ENCODE data around the gene CNGA3.
"Not testable (repeated sequence)": the region's sequence is repeated elsewhere in the genome, so short reads cannot be mapped to it uniquely, and the experiment has no call there.

CNGA3 gene

GRCh38 chr2:98346311-98347236 is at the start of gene CNGA3:
Gene CNGA3 (plus strand): TSS chr2:98346456. CDS start chr2:98369976, 23,520 bp downstream.
- H3K4me1 ChIP-seq (ENCODE audit: control insufficient read depth, insufficient read depth, low read length) = peaks cover 5% of the 10 kb centered on the region
- H3K36me3 ChIP-seq (ENCODE audit: control insufficient read depth, insufficient read depth, low read length) = no peaks in the 10 kb centered on the region
- peaks cover 47% of the 10 kb centered on the region for H3K27me3 ChIP-seq (ENCODE audit: control insufficient read depth, insufficient read depth, low read length)
- H3K9ac ChIP-seq (ENCODE audit: low read length) = no peak within 1 kb of the TSS
- H3K9me3 ChIP-seq (ENCODE audit: control insufficient read depth, low read length) = no peaks in the 10 kb centered on the region
- H3K4me3 ChIP-seq (ENCODE audit: low read length) = peak within 1 kb of the TSS; percentile 5

DNA sequence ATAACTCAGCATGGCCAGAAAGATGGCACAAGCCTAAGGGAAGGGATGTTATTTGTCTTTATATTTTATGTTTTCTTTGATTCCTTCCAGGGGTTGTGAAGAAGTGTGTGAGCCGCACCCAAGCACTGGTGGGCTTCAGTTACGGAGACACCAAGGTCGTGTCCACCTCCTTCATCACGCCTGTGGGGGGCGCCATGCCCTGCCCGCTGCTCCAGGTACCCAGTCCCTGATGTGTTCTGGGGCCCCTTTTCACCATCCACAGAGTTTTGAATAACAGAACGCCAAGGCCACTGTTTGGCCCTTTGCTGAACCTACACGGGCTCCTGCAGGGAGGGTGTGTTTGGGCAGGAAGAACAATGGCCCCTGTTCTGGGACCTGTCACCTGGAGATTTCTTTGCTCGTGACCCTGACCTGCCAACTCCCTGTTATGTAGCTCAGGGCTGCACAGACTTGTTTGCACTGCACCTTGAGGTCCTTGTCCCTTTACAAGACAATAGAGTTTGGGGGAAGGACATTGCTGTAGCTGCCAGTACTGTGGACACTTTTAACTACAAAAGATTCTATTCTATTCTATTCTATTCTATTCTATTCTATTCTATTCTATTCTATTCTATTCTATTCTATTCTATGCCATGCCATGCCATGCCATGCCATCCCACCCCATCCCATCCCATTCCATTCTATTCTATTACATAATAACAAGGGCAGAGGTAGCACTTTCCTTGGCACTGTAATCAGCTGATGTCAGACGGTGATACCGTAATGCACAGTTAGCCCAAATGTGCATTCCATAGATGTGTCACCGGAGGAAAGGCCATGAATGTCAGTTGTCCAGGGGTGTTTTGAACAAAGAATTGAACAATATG is 48.2 kb upstream of the CNGA3 start:
- H3K27me3 ChIP-seq (ENCODE audit: control insufficient read depth, insufficient read depth, low read length) = no peaks in the 10 kb centered on the region
- peaks cover 46% of the 10 kb centered on the region for H3K4me1 ChIP-seq (ENCODE audit: control insufficient read depth, insufficient read depth, low read length)
- H3K9ac ChIP-seq (ENCODE audit: low read length) = no peak overlapping the region
- no peaks in the 10 kb centered on the region for H3K36me3 ChIP-seq (ENCODE audit: control insufficient read depth, insufficient read depth, low read length)
- H3K9me3 ChIP-seq (ENCODE audit: control insufficient read depth, low read length) = no peaks in the 10 kb centered on the region
- H3K4me3 ChIP-seq (ENCODE audit: low read length) = no peak overlapping the region

DNA sequence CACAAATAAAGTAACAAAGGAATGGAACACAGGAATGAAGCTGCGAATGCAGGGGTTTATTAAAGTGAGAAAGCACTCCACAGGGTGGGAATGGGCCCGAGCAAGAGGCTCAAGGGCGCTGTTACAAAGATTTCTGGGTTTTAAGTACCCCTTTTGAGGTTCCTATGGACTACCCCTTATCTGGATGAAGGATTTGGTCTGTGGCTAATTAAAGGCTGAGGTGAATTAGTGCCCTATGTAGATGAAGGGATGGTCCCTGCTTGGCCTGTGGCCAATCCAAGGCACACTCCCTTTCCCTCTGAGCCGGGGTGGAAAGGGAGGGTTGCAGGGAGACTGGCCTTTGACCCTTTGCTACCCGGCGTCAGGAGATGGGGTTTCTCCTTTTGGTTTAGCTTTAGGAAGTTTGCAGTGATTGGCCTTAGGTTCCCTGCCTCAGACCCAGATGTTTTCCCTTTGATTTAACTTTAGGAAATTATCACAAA is 47.5 kb upstream of the CNGA3 start:
- Histone ChIP-seq H3K9me3 (ENCODE audit: control insufficient read depth, low read length) (no peaks in the 10 kb centered on the region), H3K27me3 (ENCODE audit: control insufficient read depth, insufficient read depth, low read length) (no peaks in the 10 kb centered on the region), H3K9ac (ENCODE audit: low read length) (no peak overlapping the region), H3K36me3 (ENCODE audit: control insufficient read depth, insufficient read depth, low read length) (no peaks in the 10 kb centered on the region), H3K4me1 (ENCODE audit: control insufficient read depth, insufficient read depth, low read length) (peaks cover 45% of the 10 kb centered on the region), H3K4me3 (ENCODE audit: low read length) (no peak overlapping the region)

DNA sequence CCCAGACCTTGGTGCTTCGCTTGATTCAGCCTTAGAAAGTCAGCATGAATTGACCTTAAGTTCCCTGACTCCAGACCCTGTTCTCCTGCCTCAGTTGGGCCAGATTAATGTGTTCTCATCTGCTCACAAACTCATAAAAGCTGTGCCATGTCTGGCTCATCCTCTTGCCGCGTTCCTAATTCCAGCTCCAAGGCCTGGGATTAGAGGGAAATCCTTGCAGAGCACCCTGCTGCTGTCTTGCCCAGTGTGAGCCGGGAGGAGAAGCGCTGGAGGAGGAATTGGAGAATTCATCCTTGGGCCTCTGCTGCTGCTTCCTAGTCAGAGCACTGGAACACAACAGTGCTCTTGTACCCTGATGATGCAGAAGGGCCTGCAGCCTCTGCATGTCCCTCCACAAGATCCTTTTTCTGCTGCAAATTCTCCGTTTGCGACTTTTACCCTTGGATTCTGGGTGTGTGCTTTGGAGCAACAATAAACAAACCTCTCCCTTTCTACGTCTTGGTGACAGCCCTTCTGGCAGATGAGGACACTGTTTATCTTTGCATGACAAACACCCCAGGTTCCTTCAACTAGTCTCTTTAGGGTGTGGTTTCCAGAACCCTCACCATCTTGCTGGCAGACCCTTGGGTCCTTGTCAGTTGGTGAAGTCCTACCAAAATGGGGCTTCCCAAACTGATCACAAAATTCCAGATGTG is 46.9 kb upstream of the CNGA3 start:
- H3K4me3 ChIP-seq (ENCODE audit: low read length) = no peak overlapping the region
- no peaks in the 10 kb centered on the region for H3K27me3 ChIP-seq (ENCODE audit: control insufficient read depth, insufficient read depth, low read length)
- peaks cover 39% of the 10 kb centered on the region for H3K4me1 ChIP-seq (ENCODE audit: control insufficient read depth, insufficient read depth, low read length)
- H3K9me3 ChIP-seq (ENCODE audit: control insufficient read depth, low read length) = no peaks in the 10 kb centered on the region
- no peaks in the 10 kb centered on the region for H3K36me3 ChIP-seq (ENCODE audit: control insufficient read depth, insufficient read depth, low read length)
- H3K9ac ChIP-seq (ENCODE audit: low read length) = no peak overlapping the region

DNA sequence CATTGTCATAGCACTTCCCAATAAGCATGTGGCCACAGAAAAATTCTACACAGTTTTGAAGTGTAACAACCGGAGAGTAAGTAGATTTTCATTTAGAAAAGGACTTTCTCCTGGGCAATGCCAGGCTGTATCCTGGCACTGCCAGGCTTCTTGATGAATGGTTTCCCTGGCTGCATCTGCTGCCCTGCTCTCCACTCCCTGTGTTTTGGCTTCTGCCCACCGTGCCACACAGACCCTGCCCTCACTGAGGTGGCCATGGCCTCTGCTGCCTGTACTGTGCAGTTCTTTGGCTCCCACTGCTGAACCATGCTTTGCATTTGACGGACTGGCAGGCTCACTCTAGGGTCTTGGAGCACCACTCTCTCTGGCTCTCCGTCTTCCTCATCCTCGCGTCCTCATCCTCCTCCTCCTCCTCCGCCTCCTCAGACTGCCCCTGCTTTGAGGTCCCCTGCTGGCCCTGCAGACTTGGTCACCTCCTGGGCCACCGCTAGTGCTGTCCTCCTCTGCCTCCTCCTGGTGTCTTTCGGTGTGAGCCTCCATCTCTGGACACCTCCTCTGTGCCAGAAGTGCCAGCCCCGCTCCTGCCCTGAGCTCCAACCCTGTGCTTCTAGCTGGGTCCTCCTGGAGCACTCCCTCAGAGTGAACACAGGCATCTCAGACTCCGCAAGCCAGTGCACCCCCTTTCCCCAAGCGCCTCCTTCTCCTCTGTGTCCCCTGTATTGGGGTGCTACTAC is 45.9 kb upstream of the CNGA3 start:
- Histone ChIP-seq H3K27me3 (ENCODE audit: control insufficient read depth, insufficient read depth, low read length) (no peaks in the 10 kb centered on the region), H3K36me3 (ENCODE audit: control insufficient read depth, insufficient read depth, low read length) (no peaks in the 10 kb centered on the region), H3K9me3 (ENCODE audit: control insufficient read depth, low read length) (no peaks in the 10 kb centered on the region), H3K4me1 (ENCODE audit: control insufficient read depth, insufficient read depth, low read length) (peaks cover 29% of the 10 kb centered on the region), H3K9ac (ENCODE audit: low read length) (no peak overlapping the region), H3K4me3 (ENCODE audit: low read length) (no peak overlapping the region)

DNA sequence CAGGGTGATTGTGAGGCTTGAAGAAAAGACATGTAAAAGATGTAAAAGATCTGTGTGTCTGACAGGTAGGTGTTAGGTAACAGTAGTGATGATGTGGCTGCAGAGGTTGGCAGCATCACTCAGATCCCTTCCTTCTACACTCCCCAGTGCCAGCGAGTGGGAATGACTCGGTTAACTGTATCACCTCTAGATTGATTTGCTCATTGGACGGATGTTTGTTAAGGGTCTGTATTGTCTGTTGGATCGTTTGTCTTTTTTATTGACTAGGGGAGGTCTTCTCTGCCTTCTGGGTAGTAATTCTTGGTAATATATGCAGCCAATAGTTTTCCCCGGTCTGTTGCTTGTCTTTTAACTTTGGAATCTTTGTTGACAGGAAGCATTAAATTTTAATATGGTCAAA is 44.8 kb upstream of the CNGA3 start:
- Histone ChIP-seq H3K4me3 (ENCODE audit: low read length) (no peak overlapping the region), H3K9me3 (ENCODE audit: control insufficient read depth, low read length) (no peaks in the 10 kb centered on the region), H3K4me1 (ENCODE audit: control insufficient read depth, insufficient read depth, low read length) (peaks cover 20% of the 10 kb centered on the region), H3K36me3 (ENCODE audit: control insufficient read depth, insufficient read depth, low read length) (no peaks in the 10 kb centered on the region), H3K27me3 (ENCODE audit: control insufficient read depth, insufficient read depth, low read length) (no peaks in the 10 kb centered on the region), H3K9ac (ENCODE audit: low read length) (no peak overlapping the region)

- H3K27me3 ChIP-seq (ENCODE audit: control insufficient read depth, insufficient read depth, low read length); H3K4me3 ChIP-seq (ENCODE audit: low read length); H3K36me3 ChIP-seq (ENCODE audit: control insufficient read depth, insufficient read depth, low read length); H3K9me3 ChIP-seq (ENCODE audit: control insufficient read depth, low read length); H3K9ac ChIP-seq (ENCODE audit: low read length): not testable (repeated sequence)
- H3K4me1 ChIP-seq (ENCODE audit: control insufficient read depth, insufficient read depth, low read length) = peaks cover 18% of the 10 kb centered on the region
These were observed 39.0 kb upstream of the CNGA3 start for GRCh38 chr2:98307131-98307696.

- Histone ChIP-seq H3K27me3 (ENCODE audit: control insufficient read depth, insufficient read depth, low read length) (no peaks in the 10 kb centered on the region), H3K4me3 (ENCODE audit: low read length) (no peak overlapping the region), H3K36me3 (ENCODE audit: control insufficient read depth, insufficient read depth, low read length) (no peaks in the 10 kb centered on the region), H3K9me3 (ENCODE audit: control insufficient read depth, low read length) (no peaks in the 10 kb centered on the region), H3K9ac (ENCODE audit: low read length) (no peak overlapping the region), H3K4me1 (ENCODE audit: control insufficient read depth, insufficient read depth, low read length) (peaks cover 18% of the 10 kb centered on the region)
These were observed 38.2 kb upstream of the CNGA3 start for GRCh38 chr2:98308068-98308467.

DNA sequence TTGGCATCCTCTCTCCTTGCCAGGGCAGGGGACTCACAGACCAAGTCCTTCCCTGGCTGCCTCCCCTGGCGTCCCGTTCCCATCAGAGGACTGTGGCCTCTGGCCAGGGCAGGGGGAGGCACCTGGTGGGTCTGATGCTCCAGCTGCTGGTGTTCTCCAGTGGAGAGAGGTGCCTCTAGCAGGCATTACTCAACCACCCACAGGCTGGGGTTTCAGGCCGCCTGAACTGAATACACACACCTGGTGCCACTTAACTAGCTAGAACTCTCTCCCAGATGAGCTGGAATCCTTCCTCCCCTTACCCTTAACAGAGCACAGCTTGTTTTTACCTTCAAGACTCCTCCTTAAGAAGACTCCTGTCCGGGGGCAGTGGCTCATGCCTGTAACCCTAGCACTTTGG is 37.7 kb upstream of the CNGA3 start:
- H3K27me3 ChIP-seq (ENCODE audit: control insufficient read depth, insufficient read depth, low read length) = no peaks in the 10 kb centered on the region
- H3K4me1 ChIP-seq (ENCODE audit: control insufficient read depth, insufficient read depth, low read length) = peaks cover 18% of the 10 kb centered on the region
- H3K36me3 ChIP-seq (ENCODE audit: control insufficient read depth, insufficient read depth, low read length) = no peaks in the 10 kb centered on the region
- H3K9ac ChIP-seq (ENCODE audit: low read length) = no peak overlapping the region
- no peak overlapping the region for H3K4me3 ChIP-seq (ENCODE audit: low read length)
- no peaks in the 10 kb centered on the region for H3K9me3 ChIP-seq (ENCODE audit: control insufficient read depth, low read length)

DNA sequence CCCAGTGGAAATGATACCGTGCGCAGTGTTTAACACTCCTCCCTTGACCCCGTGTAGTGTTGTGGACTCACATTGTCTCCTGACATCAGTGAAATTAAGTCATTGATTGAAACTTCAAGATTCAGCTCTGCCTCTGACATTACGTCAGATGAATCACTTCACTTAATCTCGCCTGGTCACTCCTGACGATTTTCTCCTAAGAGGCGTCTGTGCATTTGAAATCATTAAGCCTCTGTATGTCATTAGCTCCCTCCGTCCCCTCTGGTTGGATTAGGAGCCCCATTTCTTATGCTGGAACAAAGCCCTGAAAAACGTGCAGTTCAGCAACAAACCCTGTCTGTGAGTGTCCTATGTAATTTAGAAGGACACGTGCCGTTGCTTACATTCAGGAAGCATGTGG is 36.7 kb upstream of the CNGA3 start:
- H3K36me3 ChIP-seq (ENCODE audit: control insufficient read depth, insufficient read depth, low read length) = no peaks in the 10 kb centered on the region
- no peaks in the 10 kb centered on the region for H3K9me3 ChIP-seq (ENCODE audit: control insufficient read depth, low read length)
- H3K4me3 ChIP-seq (ENCODE audit: low read length) = no peak overlapping the region
- H3K9ac ChIP-seq (ENCODE audit: low read length) = no peak overlapping the region
- H3K4me1 ChIP-seq (ENCODE audit: control insufficient read depth, insufficient read depth, low read length) = peaks cover 18% of the 10 kb centered on the region
- no peaks in the 10 kb centered on the region for H3K27me3 ChIP-seq (ENCODE audit: control insufficient read depth, insufficient read depth, low read length)

- H3K36me3 ChIP-seq (ENCODE audit: control insufficient read depth, insufficient read depth, low read length) = no peaks in the 10 kb centered on the region
- no peaks in the 10 kb centered on the region for H3K27me3 ChIP-seq (ENCODE audit: control insufficient read depth, insufficient read depth, low read length)
- no peak overlapping the region for H3K9ac ChIP-seq (ENCODE audit: low read length)
- H3K9me3 ChIP-seq (ENCODE audit: control insufficient read depth, low read length) = no peaks in the 10 kb centered on the region
- peaks cover 18% of the 10 kb centered on the region for H3K4me1 ChIP-seq (ENCODE audit: control insufficient read depth, insufficient read depth, low read length)
- no peak overlapping the region for H3K4me3 ChIP-seq (ENCODE audit: low read length)
These were observed 36.2 kb upstream of the CNGA3 start for GRCh38 chr2:98310010-98310409.

Measured in mucosa of stomach (tissue), 1 donor.